Endothelial cell (in vitro differentiated cells): ENCODE measurements around the gene PPP1R37. TPM values are rescaled to one million over a fixed set of nuclear protein-coding genes. Genes with fewer than 3 reads are reported as not detected.

Experiments
- DNase-seq: peaks from one replicate; pipeline ENCODE4 v3.0.0; 2021; ENCODE audit warnings: low spot score
- H3K27ac Mint-ChIP-seq: one replicate; pipeline ENCODE4 v1.8.0; 2021; ENCODE audit warnings: mixed read lengths, inconsistent platforms; ENCODE audit not compliant: unreplicated experiment
- H3K27me3 Mint-ChIP-seq: one replicate; pipeline ENCODE4 v1.8.0; 2021; ENCODE audit warnings: mild to moderate bottlenecking, moderate library complexity, mixed read lengths, inconsistent platforms; ENCODE audit not compliant: unreplicated experiment
- H3K36me3 Mint-ChIP-seq: one replicate; pipeline ENCODE4 v1.8.0; 2021; ENCODE audit warnings: mild to moderate bottlenecking, low read depth, mixed read lengths, inconsistent platforms; ENCODE audit not compliant: unreplicated experiment
- H3K4me1 Mint-ChIP-seq: one replicate; pipeline ENCODE4 v1.8.0; 2021; ENCODE audit warnings: mild to moderate bottlenecking, mixed read lengths, inconsistent platforms; ENCODE audit not compliant: unreplicated experiment
- H3K4me3 Mint-ChIP-seq: one replicate; pipeline ENCODE4 v1.8.0; 2021; ENCODE audit warnings: mild to moderate bottlenecking, mixed read lengths, inconsistent platforms; ENCODE audit not compliant: unreplicated experiment
- H3K9me3 Mint-ChIP-seq: one replicate; pipeline ENCODE4 v1.8.0; 2021; ENCODE audit warnings: mixed read lengths, inconsistent platforms; ENCODE audit not compliant: unreplicated experiment
- CTCF ChIP-seq: fragments of 200-600 bp; sonication (generic); IDR thresholded peaks from one replicate; pipeline ENCODE4 v1.5.0; 2021; ENCODE audit warnings: antibody characterized with exemption; ENCODE audit not compliant: unreplicated experiment
- total RNA-seq: library from RNA; stranded (reverse); fragmentation: NEBNext Ultra II Directional; extraction: Animal tissue kit (Norgen Biotek cat#: 25700); gene quantifications from one replicate; pipeline ENCODE4 v1.2.1, GENCODE V29; 2021; ENCODE audit not compliant: unreplicated experiment

The PPP1R37 gene
- total RNA-seq, 1 donor from 2014 or later: 34.7 TPM

DNA sequence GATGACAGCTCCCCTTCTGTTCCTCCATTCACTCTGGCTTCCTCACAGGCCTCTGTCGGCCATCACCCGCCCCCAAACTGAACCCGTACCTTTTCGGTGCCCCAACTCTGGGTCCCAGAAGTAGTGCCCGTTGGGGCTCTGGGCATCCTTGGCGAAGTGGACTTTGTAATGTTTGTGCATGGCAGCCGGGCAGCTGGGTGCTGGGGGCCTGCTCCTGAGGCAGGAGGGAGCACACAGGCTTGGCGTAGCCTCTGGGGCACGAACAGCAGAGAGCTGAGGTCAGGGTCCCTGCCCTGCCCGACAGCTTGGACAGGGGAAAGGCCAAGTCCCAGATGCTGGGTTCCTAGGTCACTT, 67.0 kb downstream of the PPP1R37 start:
- Mint-ChIP-seq H3K27ac (peak overlapping the region; percentile 42), H3K4me3 (no peak overlapping the region), H3K9me3 (no peaks in the 10 kb centered on the region), H3K36me3 (peaks cover 3% of the 10 kb centered on the region), H3K27me3 (peaks cover 25% of the 10 kb centered on the region), H3K4me1 (peaks cover 10% of the 10 kb centered on the region)
- no peak for DNase-seq
- TF ChIP-seq CTCF: no peak

- Mint-ChIP-seq H3K27ac (peak within 1 kb of the TSS; percentile 42), H3K36me3 (peaks cover 3% of the 10 kb centered on the region), H3K9me3 (no peaks in the 10 kb centered on the region), H3K27me3 (peaks cover 27% of the 10 kb centered on the region), H3K4me1 (peaks cover 12% of the 10 kb centered on the region), H3K4me3 (peak within 1 kb of the TSS; percentile 82)
- no peak for TF ChIP-seq CTCF
- no peak for DNase-seq
Measured at GRCh38 chr19:45160870-45161737, 68.1 kb downstream of the PPP1R37 start, which contains the start of gene NKPD1. NKPD1 (minus strand) TSS chr19:45160982; CDS start chr19:45160150, 832 bp downstream.

GRCh38 chr19:45161738-45162607, 69.0 kb downstream of the PPP1R37 start:
- Mint-ChIP-seq H3K4me3 (no peak overlapping the region), H3K9me3 (no peaks in the 10 kb centered on the region), H3K4me1 (peaks cover 15% of the 10 kb centered on the region), H3K27me3 (peaks cover 29% of the 10 kb centered on the region), H3K36me3 (peaks cover 4% of the 10 kb centered on the region), H3K27ac (no peak overlapping the region)
- DNase-seq: peak; percentile 88
- peak; percentile 41 for TF ChIP-seq CTCF

GRCh38 chr19:45162608-45163143, 69.7 kb downstream of the PPP1R37 start:
- Mint-ChIP-seq H3K9me3 (no peaks in the 10 kb centered on the region), H3K27me3 (peaks cover 26% of the 10 kb centered on the region)

More at GRCh38 chr19:45162608-45163143, 69.7 kb downstream of the PPP1R37 start:
- DNase-seq: no peak
- Mint-ChIP-seq H3K27ac (no peak overlapping the region), H3K4me1 (peaks cover 18% of the 10 kb centered on the region), H3K4me3 (no peak overlapping the region), H3K36me3 (peaks cover 7% of the 10 kb centered on the region)
- no peak for TF ChIP-seq CTCF
